GM12875 (cell line): ENCODE measurements around the gene ZNF367.

Experiments
- H3K4me3 ChIP-seq: one replicate; pipeline ENCODE4 v1.5.1; 2011; ENCODE audit warnings: low read depth, low read length, control low read depth
- TF ChIP-seq, protein P1 (sequence below): IDR thresholded peaks from 2 replicates; pipeline ENCODE4 v1.5.1; 2011; ENCODE audit warnings: low read depth, mild to moderate bottlenecking, control low read depth, inconsistent platforms, low read length, moderate library complexity, borderline replicate concordance; ENCODE audit not compliant: insufficient read depth

Gene ZNF367

DNA sequence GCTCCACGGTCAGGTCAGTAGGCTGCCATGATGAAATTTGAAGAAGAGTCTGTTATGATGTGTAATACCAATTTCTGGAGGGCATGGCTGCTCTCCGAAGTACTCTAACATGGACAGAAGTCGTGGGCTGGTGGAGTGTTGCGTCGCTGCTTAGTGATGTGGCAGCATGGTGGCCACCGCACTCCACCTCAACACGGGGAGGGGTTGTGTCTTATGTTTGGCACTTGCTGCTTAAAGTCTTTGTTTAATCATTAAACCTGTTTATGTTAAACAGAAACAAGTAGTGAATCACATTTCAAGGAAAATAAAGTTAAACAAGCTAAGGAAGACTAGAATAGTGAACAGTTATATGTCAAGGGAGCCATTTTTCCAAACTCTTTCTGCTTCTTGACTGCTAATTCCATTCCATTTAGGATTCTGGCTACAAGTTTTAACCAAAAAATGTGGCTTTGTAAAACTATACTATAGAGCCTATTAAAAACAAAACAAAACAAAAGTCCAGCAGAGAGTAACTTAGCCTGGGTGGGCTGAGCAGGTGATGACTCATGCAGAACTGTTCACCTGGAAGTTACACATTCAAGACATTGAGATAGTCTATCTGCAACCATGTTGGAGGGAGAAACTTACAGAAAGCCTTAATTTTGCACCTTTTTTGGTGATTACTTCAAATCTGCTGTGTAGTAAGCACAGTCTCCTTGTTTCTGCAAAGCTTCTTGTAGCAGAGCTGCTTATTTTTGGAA, 41.3 kb upstream of the ZNF367 start:
- TF ChIP-seq, protein P1, sequence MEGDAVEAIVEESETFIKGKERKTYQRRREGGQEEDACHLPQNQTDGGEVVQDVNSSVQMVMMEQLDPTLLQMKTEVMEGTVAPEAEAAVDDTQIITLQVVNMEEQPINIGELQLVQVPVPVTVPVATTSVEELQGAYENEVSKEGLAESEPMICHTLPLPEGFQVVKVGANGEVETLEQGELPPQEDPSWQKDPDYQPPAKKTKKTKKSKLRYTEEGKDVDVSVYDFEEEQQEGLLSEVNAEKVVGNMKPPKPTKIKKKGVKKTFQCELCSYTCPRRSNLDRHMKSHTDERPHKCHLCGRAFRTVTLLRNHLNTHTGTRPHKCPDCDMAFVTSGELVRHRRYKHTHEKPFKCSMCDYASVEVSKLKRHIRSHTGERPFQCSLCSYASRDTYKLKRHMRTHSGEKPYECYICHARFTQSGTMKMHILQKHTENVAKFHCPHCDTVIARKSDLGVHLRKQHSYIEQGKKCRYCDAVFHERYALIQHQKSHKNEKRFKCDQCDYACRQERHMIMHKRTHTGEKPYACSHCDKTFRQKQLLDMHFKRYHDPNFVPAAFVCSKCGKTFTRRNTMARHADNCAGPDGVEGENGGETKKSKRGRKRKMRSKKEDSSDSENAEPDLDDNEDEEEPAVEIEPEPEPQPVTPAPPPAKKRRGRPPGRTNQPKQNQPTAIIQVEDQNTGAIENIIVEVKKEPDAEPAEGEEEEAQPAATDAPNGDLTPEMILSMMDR = no peak
- H3K4me3 ChIP-seq = no peak overlapping the region

DNA sequence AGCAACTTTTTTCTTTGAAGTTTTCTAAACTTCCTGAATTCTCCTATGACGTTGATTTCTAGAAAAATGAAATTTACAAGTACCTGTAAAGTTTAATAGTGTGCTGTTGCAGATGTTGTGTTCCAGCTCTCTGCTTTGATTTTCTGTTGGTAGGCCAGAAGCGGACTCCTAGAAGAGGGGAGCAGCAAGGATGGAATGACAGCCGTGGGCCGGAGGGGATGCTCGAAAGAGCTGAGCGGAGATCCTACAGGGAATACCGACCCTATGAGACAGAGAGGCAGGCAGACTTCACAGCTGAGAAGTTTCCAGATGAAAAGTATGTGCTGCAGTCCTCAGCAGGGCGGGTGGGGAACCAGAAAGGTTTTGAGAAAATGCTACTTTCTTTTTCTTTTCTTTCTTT, 40.1 kb upstream of the ZNF367 start:
- no peak overlapping the region for H3K4me3 ChIP-seq
- TF ChIP-seq, protein P1 = no peak

DNA sequence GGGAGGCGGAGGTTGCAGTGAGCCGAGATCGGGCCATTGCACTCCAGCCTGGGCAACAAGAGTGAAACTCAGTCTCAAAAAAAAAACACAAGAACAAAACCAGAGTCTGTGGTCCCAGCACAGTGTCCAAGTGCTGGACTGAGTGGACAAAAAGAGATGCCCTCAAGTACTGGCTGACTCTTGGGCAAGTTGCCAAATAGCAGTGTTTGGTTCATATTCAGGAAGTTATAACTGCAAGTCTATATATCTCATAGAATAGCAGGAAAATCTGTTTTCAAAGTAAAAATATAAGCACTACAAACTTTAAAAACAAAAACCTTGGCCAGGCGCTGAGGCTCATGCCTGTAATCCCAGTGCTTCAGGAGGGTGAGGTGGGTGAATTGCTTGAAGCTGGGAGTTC, 39.1 kb upstream of the ZNF367 start:
- TF ChIP-seq, protein P1 = no peak
- no peak overlapping the region for H3K4me3 ChIP-seq

DNA sequence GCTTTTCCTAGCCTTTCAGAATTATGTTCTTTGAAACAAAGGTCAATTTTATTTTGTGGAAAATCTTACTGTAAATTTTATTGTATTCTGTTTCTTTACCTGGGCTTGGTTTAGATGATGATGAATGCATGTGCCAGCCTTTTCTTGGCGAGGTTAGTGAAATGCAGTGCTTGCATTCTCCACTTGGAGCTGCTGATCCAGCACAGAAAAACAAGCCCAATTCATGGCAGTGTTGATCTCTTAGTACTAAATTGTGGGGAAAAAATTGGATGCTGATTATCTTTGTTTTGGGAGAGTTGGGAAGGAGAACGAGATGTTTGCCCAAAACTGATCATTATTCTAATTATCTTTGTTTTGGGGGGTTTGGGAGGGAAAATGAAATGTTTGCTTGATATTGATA, 35.5 kb upstream of the ZNF367 start:
- no peak overlapping the region for H3K4me3 ChIP-seq
- TF ChIP-seq, protein P1 = peak; percentile 32; the same call in 1 of the 2 replicates

DNA sequence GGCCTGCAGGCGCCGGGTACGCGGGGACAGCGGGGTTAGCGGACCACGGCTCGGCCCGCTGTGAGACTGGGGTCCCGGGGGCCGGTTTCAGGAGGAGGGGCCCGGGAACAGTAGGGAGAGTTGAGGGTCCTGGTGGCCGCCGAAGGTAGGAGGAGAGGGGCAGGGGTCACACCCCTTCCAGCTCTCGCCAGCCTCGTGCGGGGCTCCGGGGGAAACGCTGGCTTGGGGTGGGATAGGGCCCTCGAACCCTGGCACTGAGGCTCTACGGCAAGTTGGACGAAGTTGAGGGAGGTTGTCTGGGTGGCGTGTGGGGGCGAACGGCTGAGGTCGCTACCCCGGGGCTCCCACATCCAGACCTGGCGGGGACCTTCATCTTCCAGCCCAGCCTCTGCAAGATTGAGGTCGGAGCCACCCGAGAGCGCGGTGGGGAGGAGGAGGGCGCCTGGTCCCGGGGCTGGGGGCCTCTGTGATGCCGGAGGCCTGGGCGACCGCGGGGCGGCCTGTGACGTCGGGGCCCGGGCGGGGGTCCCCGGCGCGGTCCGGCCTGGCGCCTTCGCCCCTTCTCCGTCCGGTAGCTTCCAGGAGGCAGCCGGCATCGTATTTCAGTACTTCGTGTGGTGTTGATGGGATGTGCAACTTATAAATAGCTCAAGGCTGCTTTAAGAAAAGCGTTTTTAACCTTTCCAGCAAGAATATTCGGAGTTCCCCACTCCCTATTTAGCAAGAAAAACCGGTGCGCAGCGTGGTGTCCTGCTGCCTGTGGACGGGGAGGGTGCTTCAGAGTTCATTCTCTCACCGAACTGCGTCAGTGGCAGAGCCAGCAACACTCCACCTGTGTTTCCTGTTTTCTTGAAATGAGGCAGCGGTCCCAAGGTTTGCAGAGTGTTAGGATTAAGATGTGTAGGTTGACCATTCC, 32.7 kb upstream of the ZNF367 start:
- peak overlapping the region; percentile 78 for H3K4me3 ChIP-seq
- TF ChIP-seq, protein P1 = no peak

DNA sequence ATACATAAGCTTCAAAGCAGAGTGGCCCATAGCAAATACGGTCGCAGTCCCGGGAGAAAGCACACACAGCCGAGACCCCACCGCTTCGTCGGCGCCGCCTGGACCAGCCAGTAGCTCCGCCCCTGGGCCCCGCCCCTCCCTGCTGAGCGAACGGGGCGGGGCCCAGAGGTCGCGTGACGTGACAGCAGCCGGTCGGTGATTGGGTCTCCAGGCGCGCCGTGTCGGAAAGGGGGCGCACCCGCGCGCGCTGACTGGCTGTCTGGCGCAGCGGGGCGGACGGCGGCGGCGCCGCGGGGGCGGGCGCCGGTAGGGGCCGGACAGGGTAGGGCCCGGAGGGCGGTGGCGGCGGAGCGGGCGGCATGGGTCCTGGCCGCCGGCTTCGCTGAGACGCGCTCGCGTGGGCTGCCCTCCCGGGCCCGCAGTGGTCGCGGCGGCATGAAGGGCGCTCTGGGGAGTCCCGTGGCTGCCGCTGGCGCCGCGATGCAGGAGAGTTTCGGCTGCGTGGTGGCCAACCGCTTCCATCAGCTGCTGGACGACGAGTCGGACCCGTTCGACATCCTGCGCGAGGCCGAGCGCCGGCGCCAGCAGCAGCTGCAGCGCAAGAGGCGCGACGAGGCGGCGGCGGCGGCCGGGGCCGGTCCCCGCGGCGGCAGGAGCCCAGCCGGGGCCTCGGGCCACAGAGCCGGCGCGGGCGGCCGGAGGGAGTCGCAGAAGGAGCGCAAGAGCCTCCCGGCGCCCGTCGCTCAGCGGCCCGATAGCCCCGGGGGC, 31.9 kb upstream of the ZNF367 start, which contains the start of gene HABP4:
TSS of gene HABP4 (plus strand) at position 325 of the 768 bp plus-strand sequence. CDS start at position 436, 111 bp downstream.
- TF ChIP-seq, protein P1 = no peak
- peak within 1 kb of the TSS; percentile 78 for H3K4me3 ChIP-seq
